Lung (tissue), 12 donors: ENCODE results near the gene IQGAP2. TPM values are rescaled to one million over a fixed set of nuclear protein-coding genes. Genes with fewer than 3 reads are reported as not detected.

Experiments
- ATAC-seq: fragments of 200-7000 bp; cut with Tn5 transposase; one replicate; pipeline ENCODE4 v1.9.1; 2020; ENCODE audit warnings: moderate number of reproducible peaks; ENCODE audit not compliant: insufficient read depth, low FRiP score
- DNase-seq, 3 donors: peaks; one replicate each; pipeline ENCODE4 v3.0.0-alpha.2; 2013 to 2017
- H3K27ac ChIP-seq, 2 donors: one replicate each; pipeline ENCODE4 v1.5.1; 2013; ENCODE audit warnings: mild to moderate bottlenecking in 2 of 2, moderate library complexity in 2 of 2, control low read depth in 1 of 2, inconsistent platforms in 1 of 2, low read depth in 1 of 2, low read length in 1 of 2
- H3K27me3 ChIP-seq, 3 donors: one replicate each; pipeline ENCODE4 v1.5.1; 2013; ENCODE audit warnings: low read length in 2 of 3; ENCODE audit not compliant: control insufficient read depth in 3 of 3, insufficient read depth in 3 of 3
- H3K36me3 ChIP-seq, 4 donors: one replicate each; pipeline ENCODE4 v1.5.1; 2013; ENCODE audit warnings: low read length in 4 of 4, mild to moderate bottlenecking in 1 of 4, moderate library complexity in 1 of 4; ENCODE audit not compliant: control insufficient read depth in 4 of 4, insufficient read depth in 4 of 4
- H3K4me1 ChIP-seq, 5 donors: one replicate each; pipeline ENCODE4 v1.5.1; 2013; ENCODE audit warnings: low read length in 5 of 5, mild to moderate bottlenecking in 2 of 5, moderate library complexity in 1 of 5; ENCODE audit not compliant: control insufficient read depth in 5 of 5, insufficient read depth in 5 of 5
- H3K4me3 ChIP-seq: one replicate; pipeline ENCODE4 v1.5.1; 2013; ENCODE audit warnings: mild to moderate bottlenecking, control low read depth, moderate library complexity
- H3K9ac ChIP-seq, 2 donors: one replicate each; pipeline ENCODE4 v1.5.1; 2013; ENCODE audit warnings: low read length in 2 of 2, control low read depth in 1 of 2; ENCODE audit not compliant: insufficient read depth in 1 of 2
- H3K9me3 ChIP-seq, 4 donors: one replicate each; pipeline ENCODE4 v1.5.1; 2013; ENCODE audit warnings: low read length in 3 of 4, mild to moderate bottlenecking in 1 of 4, moderate library complexity in 1 of 4; ENCODE audit not compliant: control insufficient read depth in 4 of 4, insufficient read depth in 3 of 4
- WGBS, 2 donors: extraction: QIAGEN DNeasy Blood & Tissue Kit; methylation state at CpG; one replicate each; pipeline ENCODE4 v1.1.7; 2013; 5-methylcytosine and 5-hydroxymethylcytosine counted together
- polyA plus RNA-seq, 2 donors: library from polyadenylated mRNA; stranded (reverse); fragments of 200-250 nt; gene quantifications; one replicate each; pipeline ENCODE4 v1.2.1, GENCODE V29; 2013
- total RNA-seq, 2 donors: library from RNA; depleted of rRNA in 1 of 2; stranded (reverse); fragments of >200 nt in 1 of 2; gene quantifications; one replicate each; pipeline ENCODE4 v1.2.1, GENCODE V29; 2014 to 2021
- TF ChIP-seq, protein P1 (sequence below): IDR thresholded peaks from 2 replicates; pipeline ENCODE4 v1.5.1; 2012; ENCODE audit warnings: mild to moderate bottlenecking; ENCODE audit errors: control extremely low read depth, extremely low read depth
- donor health status: control.
- donor health status: control.
- donor health status: Bipolar disorder and iron deficiency.
- donor health status: healthy.
- donor health status: DM: yes; HTN: yes; CAD: no.

The IQGAP2 gene
- total and polyA plus RNA-seq, 4 donors, result 6.0 to 33.6 (median 13.7) TPM

- Histone ChIP-seq H3K27ac (no peak overlapping the region), H3K9ac (no peak overlapping the region), H3K27me3 (no peaks in the 10 kb centered on the region), H3K4me3 (no peak overlapping the region), H3K36me3 (peaks cover 0 to 2% (median 1%) of the 10 kb centered on the region in 4 donors), H3K4me1 (peaks cover 0 to 27% (median 9%) of the 10 kb centered on the region in 5 donors), H3K9me3 (peaks cover 0 to 3% (median 0%) of the 10 kb centered on the region in 4 donors)
- WGBS, 2 donors, result 82 to 88% methylated on average over 1 of the region's 1 CpG
- ATAC-seq (no peak), DNase-seq (no peak)
- TF ChIP-seq, protein P1, sequence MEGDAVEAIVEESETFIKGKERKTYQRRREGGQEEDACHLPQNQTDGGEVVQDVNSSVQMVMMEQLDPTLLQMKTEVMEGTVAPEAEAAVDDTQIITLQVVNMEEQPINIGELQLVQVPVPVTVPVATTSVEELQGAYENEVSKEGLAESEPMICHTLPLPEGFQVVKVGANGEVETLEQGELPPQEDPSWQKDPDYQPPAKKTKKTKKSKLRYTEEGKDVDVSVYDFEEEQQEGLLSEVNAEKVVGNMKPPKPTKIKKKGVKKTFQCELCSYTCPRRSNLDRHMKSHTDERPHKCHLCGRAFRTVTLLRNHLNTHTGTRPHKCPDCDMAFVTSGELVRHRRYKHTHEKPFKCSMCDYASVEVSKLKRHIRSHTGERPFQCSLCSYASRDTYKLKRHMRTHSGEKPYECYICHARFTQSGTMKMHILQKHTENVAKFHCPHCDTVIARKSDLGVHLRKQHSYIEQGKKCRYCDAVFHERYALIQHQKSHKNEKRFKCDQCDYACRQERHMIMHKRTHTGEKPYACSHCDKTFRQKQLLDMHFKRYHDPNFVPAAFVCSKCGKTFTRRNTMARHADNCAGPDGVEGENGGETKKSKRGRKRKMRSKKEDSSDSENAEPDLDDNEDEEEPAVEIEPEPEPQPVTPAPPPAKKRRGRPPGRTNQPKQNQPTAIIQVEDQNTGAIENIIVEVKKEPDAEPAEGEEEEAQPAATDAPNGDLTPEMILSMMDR, result no peak
Measured at GRCh38 chr5:76610196-76610595, 207.1 kb downstream of the IQGAP2 start.

- 79 to 97% methylated on average over 5 of the region's 5 CpGs for WGBS, 2 donors
- Histone ChIP-seq H3K9ac (no peak overlapping the region), H3K27me3 (no peaks in the 10 kb centered on the region), H3K4me3 (no peak overlapping the region), H3K27ac (no peak overlapping the region), H3K9me3 (peaks cover 0 to 3% (median 0%) of the 10 kb centered on the region in 4 donors), H3K4me1 (peaks cover 0 to 6% (median 1%) of the 10 kb centered on the region in 5 donors), H3K36me3 (peaks cover 0 to 2% (median 1%) of the 10 kb centered on the region in 4 donors)
- TF ChIP-seq, protein P1, result no peak
- no peak for DNase-seq
- no peak for ATAC-seq
Measured at GRCh38 chr5:76612942-76613341, 209.9 kb downstream of the IQGAP2 start.

- Histone ChIP-seq H3K27me3 (no peaks in the 10 kb centered on the region), H3K9me3 (peaks cover 0 to 3% (median 0%) of the 10 kb centered on the region in 4 donors), H3K9ac (no peak overlapping the region), H3K4me1 (peaks cover 0 to 1% (median 0%) of the 10 kb centered on the region in 5 donors), H3K4me3 (no peak overlapping the region), H3K27ac (no peak overlapping the region), H3K36me3 (peaks cover 0 to 2% (median 1%) of the 10 kb centered on the region in 4 donors)
- TF ChIP-seq, protein P1, result no peak
- 92 to 96% methylated on average over 2 of the region's 2 CpGs for WGBS, 2 donors
- ATAC-seq (no peak), DNase-seq (no peak)
Measured at GRCh38 chr5:76615759-76616158, 212.7 kb downstream of the IQGAP2 start.

DNA sequence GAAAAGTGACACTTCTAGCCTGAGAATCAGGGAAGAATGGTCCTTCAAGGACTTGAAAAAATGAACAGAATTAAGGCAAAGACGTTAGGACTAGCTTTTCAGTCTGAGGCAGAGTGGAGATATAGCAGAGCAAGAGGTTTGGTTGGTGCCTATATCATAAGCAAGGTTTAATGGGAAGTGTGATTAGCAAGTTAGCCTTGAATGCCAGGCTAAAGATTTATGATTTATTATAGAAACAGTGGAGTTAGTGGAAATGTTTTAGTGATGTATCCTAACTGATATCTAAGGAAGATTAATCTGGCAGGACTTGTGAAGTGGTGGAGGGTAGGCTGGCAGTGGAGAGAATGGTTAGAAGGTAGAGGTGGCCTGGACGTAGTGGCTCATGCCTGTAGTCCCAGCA lies 213.1 kb downstream of the IQGAP2 start:
- peaks cover 0 to 2% (median 1%) of the 10 kb centered on the region in 4 donors for H3K36me3 ChIP-seq
- H3K27me3 ChIP-seq, result no peaks in the 10 kb centered on the region
- 86% methylated on average over 2 of the region's 2 CpGs for WGBS, 2 donors
- peaks cover 0 to 1% (median 0%) of the 10 kb centered on the region in 5 donors for H3K4me1 ChIP-seq
- ATAC-seq (no peak), DNase-seq (no peak)
- TF ChIP-seq, protein P1, result no peak
- no peak overlapping the region for H3K27ac ChIP-seq
- H3K9ac ChIP-seq, result no peak overlapping the region
- peaks cover 0 to 3% (median 0%) of the 10 kb centered on the region in 4 donors for H3K9me3 ChIP-seq
- H3K4me3 ChIP-seq, result no peak overlapping the region
